Body of pancreas (tissue), 4 donors: Measurements from ENCODE around the gene DAB2. TPM values are rescaled to one million over a fixed set of nuclear protein-coding genes. Genes with fewer than 3 reads are reported as not detected.
"Not testable (repeated sequence)": the region's sequence is repeated elsewhere in the genome, so short reads cannot be mapped to it uniquely, and the experiment has no call there.

Experiments
- ATAC-seq: fragments of 150-250 bp; one replicate; pipeline ENCODE4 v1.9.1; 2016
- DNase-seq, 4 donors: peaks; one replicate each; pipeline ENCODE4 v3.0.0-alpha.2; 2019
- H3K27ac ChIP-seq, 4 donors: fragments of 200-600 bp; sonication (generic); 1 replicate in 3 of 4; 2 replicates in 1 of 4; pipeline versions ENCODE4 v1.5.1 to v1.6.1; 2016 to 2019; ENCODE audit warnings: mild to moderate bottlenecking in 1 of 4, mixed read lengths in 1 of 4, moderate library complexity in 1 of 4
- H3K27me3 ChIP-seq, 2 donors: fragments of 200-600 bp; sonication (generic); one replicate each; pipeline ENCODE4 v1.6.0; 2016; ENCODE audit warnings: mild to moderate bottlenecking in 1 of 2
- H3K36me3 ChIP-seq, 2 donors: fragments of 200-600 bp; sonication (generic); replicated peaks in 1 of 2; 2 replicates each; pipeline ENCODE4 v1.5.1; 2016; ENCODE audit warnings: low read depth in 2 of 2; ENCODE audit not compliant: insufficient read depth in 1 of 2
- H3K4me1 ChIP-seq: fragments of 200-600 bp; sonication (generic); one replicate; pipeline ENCODE4 v1.6.0; 2016
- H3K4me3 ChIP-seq, 2 donors: fragments of 200-600 bp; sonication (generic); 1 replicate in 1 of 2; 2 replicates in 1 of 2; pipeline ENCODE4 v1.5.1; 2016 to 2019
- H3K9me3 ChIP-seq, 3 donors: fragments of 200-600 bp; sonication (generic); 1 replicate in 2 of 3; 2 replicates in 1 of 3; pipeline ENCODE4 v1.5.1; 2016
- CTCF ChIP-seq, 7 experiments: fragments of 450-650 bp in 4 of 7; fragments of 200-600 bp in 3 of 7; sonication (generic) in 3 of 7; IDR thresholded peaks; one replicate each; pipeline ENCODE4 v1.5.1; 2016 to 2019; ENCODE audit warnings: antibody characterized with exemption in 7 of 7
- POLR2A ChIP-seq, 3 donors: fragments of 450-650 bp; IDR thresholded peaks; one replicate each; pipeline ENCODE4 v1.6.1; 2016; ENCODE audit warnings: antibody characterized with exemption in 3 of 3, mild to moderate bottlenecking in 2 of 3
- WGBS, 2 donors: methylation state at CpG; one replicate each; pipeline ENCODE4 v1.1.5; 2017; 5-methylcytosine and 5-hydroxymethylcytosine counted together
- intact Hi-C: fragments of 100-400 bp; cut with DNase I; formaldehyde crosslinking; loops from one replicate; pipeline ENCODE4 v1.15.1; 2023
- total RNA-seq, 2 donors: library from RNA; depleted of rRNA; stranded (reverse); fragments of >200 nt; gene quantifications; one replicate each; pipeline ENCODE4 v1.1.0, GENCODE V29; 2016

Gene DAB2
- total RNA-seq, 2 donors from 2014 or later = 33.9 to 39.4 TPM

GRCh38 chr5:39340506-39340905, 84.3 kb downstream of the DAB2 start:
- Histone ChIP-seq H3K36me3 (no peaks in the 10 kb centered on the region), H3K27ac (no peak overlapping the region), H3K4me1 (no peaks in the 10 kb centered on the region), H3K4me3 (no peak overlapping the region), H3K27me3 (no peaks in the 10 kb centered on the region), H3K9me3 (no peaks in the 10 kb centered on the region)
- DNase-seq = no peak
- ATAC-seq = no peak
- 29 to 44% methylated on average over 1 of the region's 1 CpG for WGBS, 2 donors
- intact Hi-C loops = no loop called here
- TF ChIP-seq POLR2A (IDR thresholded peaks at IDR 0.05) (no peak), CTCF (IDR thresholded peaks at IDR 0.05) (no peak)

- no peaks in the 10 kb centered on the region for H3K36me3 ChIP-seq
- H3K4me3 ChIP-seq = no peak overlapping the region
- no peaks in the 10 kb centered on the region for H3K9me3 ChIP-seq
- no peaks in the 10 kb centered on the region for H3K27me3 ChIP-seq
- TF ChIP-seq CTCF (IDR thresholded peaks at IDR 0.05) (no peak), POLR2A (IDR thresholded peaks at IDR 0.05) (no peak)
- ATAC-seq (no peak), DNase-seq (no peak)
- intact Hi-C loops = no loop called here
- no peaks in the 10 kb centered on the region for H3K4me1 ChIP-seq
- WGBS, 2 donors = 61 to 79% methylated on average over 1 of the region's 1 CpG
- H3K27ac ChIP-seq = no peak overlapping the region
Observed at GRCh38 chr5:39337252-39337915, 87.4 kb downstream of the DAB2 start.

GRCh38 chr5:39334296-39334695, 90.5 kb downstream of the DAB2 start:
- H3K36me3 ChIP-seq, H3K4me1 ChIP-seq, H3K9me3 ChIP-seq, H3K27me3 ChIP-seq, ATAC-seq, DNase-seq, intact Hi-C loops, H3K4me3 ChIP-seq, H3K27ac ChIP-seq: not testable (repeated sequence)
- WGBS, 2 donors = 88 to 97% methylated on average over 7 to 16 of the region's 27 CpGs

GRCh38 chr5:39333104-39333503, 91.7 kb downstream of the DAB2 start:
- H3K27ac ChIP-seq = no peak overlapping the region
- H3K27me3 ChIP-seq = no peaks in the 10 kb centered on the region
- no peaks in the 10 kb centered on the region for H3K36me3 ChIP-seq
- no peak overlapping the region for H3K4me3 ChIP-seq
- 83 to 89% methylated on average over 1 of the region's 1 CpG for WGBS, 2 donors
- intact Hi-C loops = no loop called here
- TF ChIP-seq CTCF (IDR thresholded peaks at IDR 0.05) = no peak
- TF ChIP-seq POLR2A (IDR thresholded peaks at IDR 0.05) = no peak
- no peak for DNase-seq
- ATAC-seq = no peak
- no peaks in the 10 kb centered on the region for H3K4me1 ChIP-seq
- no peaks in the 10 kb centered on the region for H3K9me3 ChIP-seq

GRCh38 chr5:39331861-39332381, 92.9 kb downstream of the DAB2 start:
- TF ChIP-seq POLR2A (IDR thresholded peaks at IDR 0.05) = no peak
- TF ChIP-seq CTCF (IDR thresholded peaks at IDR 0.05) = no peak
- no peaks in the 10 kb centered on the region for H3K27me3 ChIP-seq
- no peaks in the 10 kb centered on the region for H3K9me3 ChIP-seq
- no peak for ATAC-seq
- H3K27ac ChIP-seq = no peak overlapping the region
- intact Hi-C loops = no loop called here
- H3K36me3 ChIP-seq = no peaks in the 10 kb centered on the region
- no peak for DNase-seq
- H3K4me1 ChIP-seq = no peaks in the 10 kb centered on the region
- no peak overlapping the region for H3K4me3 ChIP-seq
- 76 to 78% methylated on average over 2 of the region's 2 CpGs for WGBS, 2 donors
